ENCODE data around the gene MBD5. TPM values are rescaled to one million over a fixed set of nuclear protein-coding genes. Genes with fewer than 3 reads are reported as not detected.
A peak's percentile ranks its signal among the peaks of the same experiment; 100 is the strongest.

The MBD5 gene
- total RNA-seq, 1 donor from 2014 or later, result 43.1 TPM

DNA sequence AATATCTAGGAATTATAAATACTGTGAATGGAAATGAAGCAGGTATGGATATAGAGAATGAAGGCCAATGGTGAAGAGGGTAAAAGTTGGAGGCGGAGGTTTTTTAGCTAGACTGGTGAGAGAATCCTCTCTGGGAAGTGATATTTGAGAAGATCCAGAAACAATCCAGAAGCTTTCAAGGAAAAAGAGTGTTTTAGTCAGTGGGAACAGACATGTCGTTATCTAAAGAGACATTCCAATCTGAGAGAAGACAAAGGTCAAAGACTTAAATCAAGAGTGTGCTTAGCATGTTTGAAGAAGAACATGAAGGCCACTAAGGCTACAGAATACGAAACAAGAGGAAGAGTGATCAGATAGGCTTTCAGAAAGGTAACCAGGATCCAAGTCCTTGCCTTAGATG, 211.0 kb downstream of the MBD5 start:
- DNase-seq, result no peak

DNA sequence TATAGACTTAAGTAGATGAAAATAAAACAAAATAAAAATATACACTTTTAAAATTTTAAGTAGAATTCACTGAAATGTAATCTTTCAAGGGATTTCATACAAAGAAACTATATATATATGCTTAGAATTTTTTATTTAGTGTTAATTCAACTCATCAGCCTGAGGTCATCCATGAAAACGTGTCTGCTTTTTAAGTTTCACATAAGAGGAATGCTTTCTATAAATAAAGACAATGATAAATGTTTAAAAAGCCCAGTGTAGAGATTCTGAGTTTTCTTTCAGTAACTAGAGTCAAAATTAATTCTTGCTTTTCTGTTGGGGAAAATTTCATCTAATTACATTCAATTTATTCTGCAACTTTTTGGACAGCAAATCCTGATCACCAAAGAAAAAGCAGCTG, 213.3 kb downstream of the MBD5 start:
- no peak for DNase-seq

- peak; percentile 76 for DNase-seq
Observed at GRCh38 chr2:148237911-148238310, 217.0 kb downstream of the MBD5 start.

- DNase-seq, result peak; percentile 47
Observed at GRCh38 chr2:148238561-148238960, 217.7 kb downstream of the MBD5 start.

GRCh38 chr2:148240838-148241237, 219.9 kb downstream of the MBD5 start:
- DNase-seq, result no peak

DNA sequence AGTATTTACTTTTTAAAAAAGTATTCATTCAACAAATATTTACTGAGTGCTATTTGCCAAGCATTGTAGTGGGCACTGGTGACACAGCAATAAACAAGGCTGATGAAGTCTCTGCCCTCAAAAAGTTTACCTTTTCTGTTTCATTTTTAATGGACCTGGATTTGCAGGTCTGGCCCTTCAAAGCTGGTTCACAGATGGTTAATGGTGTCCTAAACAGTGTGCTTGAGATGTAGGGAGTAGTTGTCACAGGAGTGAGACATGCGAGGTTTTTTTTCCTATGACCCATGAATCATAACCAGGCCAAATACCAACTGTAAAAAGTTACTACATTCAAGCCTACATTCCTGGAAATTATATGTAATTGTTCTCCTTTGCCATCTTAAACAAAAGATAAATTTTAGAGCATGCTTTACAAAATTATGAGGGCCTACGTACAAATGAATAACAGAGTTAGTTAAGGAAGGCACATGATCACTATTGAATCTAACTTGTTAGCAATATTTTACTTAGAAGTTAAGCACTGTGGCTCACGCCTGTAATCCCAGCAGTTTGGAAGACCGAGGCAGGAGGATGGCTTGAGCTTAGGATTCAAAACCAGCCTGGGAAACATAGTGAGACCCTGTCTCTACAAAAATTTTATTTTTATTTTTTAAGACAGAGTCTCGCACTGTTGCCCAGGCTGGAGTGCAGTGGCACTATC, 223.9 kb downstream of the MBD5 start:
- DNase-seq, result no peak

GRCh38 chr2:148251993-148252392, 231.1 kb downstream of the MBD5 start:
- no peak for DNase-seq

DNA sequence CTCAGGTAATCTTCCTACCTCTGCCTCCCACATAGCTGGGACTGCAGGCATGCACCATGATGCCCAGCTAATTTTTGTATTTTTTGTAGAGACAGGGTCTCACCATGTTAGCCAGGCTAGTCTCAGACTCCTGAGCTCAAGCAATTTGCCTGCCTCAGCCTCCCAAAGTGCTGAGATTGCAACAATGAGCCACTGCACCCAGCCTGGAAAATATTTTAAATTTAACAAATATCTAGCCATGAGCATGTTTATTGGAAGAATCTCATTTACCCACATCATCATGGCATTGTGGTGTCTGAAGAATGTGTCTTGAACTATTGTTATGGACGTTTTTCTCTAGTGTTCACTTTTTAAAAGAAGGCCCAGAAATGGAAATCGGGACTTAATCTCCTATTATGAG, 231.8 kb downstream of the MBD5 start:
- no peak for DNase-seq

GRCh38 chr2:148253685-148254084, 232.8 kb downstream of the MBD5 start:
- DNase-seq, result no peak

GRCh38 chr2:148255929-148256328, 235.0 kb downstream of the MBD5 start:
- no peak for DNase-seq

GRCh38 chr2:148257276-148257675, 236.4 kb downstream of the MBD5 start:
- DNase-seq, result no peak

DNA sequence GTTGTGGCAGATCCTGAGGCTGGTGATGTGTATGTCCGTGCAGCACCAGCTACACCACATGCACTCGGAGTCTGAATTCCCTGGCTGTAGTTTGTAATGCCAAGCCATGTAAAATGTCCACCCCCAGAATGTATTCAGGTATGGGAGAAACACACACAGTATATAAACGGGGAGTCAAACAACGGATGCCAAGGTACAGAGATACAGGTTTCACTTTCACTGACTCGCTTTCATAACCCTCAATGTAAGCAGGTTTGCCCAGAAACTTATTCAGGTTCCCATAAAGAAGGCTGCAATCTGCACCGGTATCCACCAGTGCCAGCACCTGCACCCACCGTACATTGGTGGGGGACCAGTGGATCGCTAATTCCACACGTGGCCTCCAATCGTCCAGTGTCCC, 237.2 kb downstream of the MBD5 start:
- DNase-seq, result no peak

DNA sequence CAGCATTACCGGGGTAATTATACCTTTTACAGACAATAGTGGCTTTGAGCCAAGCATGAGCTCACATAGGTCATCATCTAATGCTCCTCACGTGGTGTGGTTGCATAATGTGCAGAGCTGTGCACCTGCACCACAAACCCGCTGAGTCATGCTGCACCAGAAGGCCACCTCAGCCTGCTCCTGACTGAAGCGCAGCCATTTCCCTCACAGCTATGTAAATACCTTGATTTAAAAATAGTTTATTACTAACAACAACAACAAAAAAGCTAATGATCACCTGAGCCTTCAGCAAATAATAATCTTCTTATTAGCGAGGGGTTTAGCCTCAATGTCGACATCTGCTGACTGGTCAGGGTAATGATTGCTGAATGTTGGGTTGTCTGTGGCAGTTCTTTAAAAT, 238.8 kb downstream of the MBD5 start:
- no peak for DNase-seq

DNA sequence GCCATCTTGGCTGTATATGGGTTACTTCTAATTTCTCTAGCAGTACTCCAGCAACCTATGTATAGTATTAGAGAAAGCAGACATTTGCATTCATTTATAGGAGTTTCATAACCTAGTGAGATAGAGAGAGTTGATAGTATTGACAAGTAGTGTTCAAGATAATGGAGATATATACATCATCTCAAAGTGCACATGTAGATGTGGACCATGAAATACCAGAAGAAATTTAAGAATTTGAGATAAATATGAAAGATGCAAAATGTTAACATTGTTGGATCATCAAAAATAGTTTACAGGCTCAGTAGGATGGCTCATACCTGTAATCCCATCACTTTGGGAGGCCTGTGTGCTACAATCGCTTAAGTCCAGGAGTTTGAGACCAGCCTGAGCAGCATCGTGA, 243.0 kb downstream of the MBD5 start:
- DNase-seq, result no peak

GRCh38 chr2:148273158-148273691, 252.3 kb downstream of the MBD5 start:
- no peak for DNase-seq

DNA sequence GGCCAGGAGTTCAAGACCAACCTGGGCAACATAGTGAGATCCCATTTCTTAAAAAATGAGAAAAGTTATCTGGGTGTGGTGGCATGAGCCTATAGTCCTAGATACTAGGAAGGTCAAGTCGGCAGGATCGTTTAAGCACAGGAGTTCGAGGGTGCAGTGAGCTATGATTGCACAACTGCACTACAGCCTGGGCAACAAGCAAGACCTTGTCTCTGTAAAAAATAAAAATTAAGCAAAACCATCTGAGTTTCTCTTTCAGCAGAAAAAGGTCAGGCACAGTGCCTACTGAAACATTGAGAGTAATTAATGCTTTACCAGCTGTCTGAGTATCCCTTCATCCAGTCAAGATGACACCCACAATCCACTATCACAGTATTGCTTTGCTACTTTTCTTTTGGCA, 258.3 kb downstream of the MBD5 start:
- DNase-seq, result no peak

GRCh38 chr2:148282201-148282600, 261.3 kb downstream of the MBD5 start:
- no peak for DNase-seq

DNA sequence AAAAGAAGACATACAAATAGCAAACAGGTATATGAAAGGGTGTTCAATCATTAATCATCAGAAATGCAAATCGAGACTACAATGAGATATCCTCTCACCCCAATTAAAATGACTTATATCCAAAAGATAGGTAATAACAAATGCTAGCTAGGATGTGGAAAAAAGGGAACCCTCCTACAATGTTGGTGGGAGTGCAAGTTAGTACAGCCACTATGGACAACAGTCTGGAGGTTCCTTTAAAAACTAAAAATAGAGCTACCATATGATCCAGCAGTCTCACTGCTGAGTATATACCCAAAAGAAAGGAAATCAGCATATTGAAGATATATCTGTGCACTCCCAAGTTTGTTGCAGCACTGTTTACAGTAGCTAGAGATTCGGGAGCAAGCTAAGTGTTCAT, 271.5 kb downstream of the MBD5 start:
- no peak for DNase-seq

- DNase-seq, result no peak
Observed at GRCh38 chr2:148298196-148298595, 277.3 kb downstream of the MBD5 start.

DNA sequence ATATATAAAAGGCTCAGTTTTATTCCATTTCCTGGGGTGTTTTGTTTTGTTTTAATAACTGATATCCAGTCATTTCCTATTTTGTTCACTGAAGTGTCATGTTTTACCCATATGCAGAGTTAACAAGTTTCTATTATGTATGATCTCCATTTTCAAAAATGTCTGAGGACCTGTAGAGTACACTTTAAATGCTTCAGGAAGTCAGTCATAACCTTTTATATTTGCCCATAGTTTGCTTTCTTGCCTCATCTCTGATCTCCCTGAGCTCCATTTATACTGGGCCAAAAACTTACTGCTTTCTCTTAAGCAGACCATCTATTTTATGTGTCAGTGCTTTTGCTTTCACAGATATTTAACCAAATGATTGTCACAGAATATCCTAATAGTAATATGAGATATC, 278.7 kb downstream of the MBD5 start:
- no peak for DNase-seq

DNA sequence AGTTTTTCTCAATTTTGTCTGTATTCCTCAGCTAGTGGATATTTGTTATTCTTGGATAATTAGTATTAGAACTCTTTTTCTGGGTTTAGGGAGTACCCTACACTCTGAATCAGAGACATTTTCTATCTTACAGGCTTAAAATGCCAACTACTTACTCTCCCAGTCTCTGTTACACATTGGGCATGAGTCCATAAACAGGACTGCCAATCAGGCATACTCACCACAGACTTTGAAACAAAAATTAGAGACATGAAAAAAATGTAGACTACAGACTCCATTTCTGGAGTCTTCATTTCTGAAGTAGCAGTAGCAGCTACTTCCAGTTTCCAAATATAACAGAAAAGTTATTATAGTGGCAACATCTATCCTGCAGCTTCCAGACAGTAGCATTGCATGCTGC, 279.7 kb downstream of the MBD5 start:
- DNase-seq, result no peak

GRCh38 chr2:148301362-148301761, 280.5 kb downstream of the MBD5 start:
- no peak for DNase-seq

DNA sequence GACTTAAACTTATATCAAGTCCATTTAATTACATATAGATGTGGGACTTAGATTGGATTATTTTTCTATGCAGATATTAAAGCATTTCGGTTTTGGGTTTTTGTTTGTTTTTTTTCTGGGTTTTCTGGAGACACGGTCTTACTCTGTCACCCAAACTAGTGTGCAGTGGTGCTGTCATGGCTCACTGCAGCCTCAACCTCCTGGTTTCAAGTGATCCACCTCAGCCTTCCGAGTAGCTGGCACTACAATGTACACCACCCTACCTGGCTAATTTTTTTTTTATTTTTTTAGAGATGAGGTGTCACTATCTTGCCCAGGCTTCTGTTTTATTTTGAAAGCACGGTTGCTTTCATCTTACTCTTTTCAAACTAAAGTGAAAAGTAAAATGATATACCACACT, 281.6 kb downstream of the MBD5 start:
- no peak for DNase-seq

GRCh38 chr2:148303161-148303560, 282.3 kb downstream of the MBD5 start:
- DNase-seq, result no peak

DNA sequence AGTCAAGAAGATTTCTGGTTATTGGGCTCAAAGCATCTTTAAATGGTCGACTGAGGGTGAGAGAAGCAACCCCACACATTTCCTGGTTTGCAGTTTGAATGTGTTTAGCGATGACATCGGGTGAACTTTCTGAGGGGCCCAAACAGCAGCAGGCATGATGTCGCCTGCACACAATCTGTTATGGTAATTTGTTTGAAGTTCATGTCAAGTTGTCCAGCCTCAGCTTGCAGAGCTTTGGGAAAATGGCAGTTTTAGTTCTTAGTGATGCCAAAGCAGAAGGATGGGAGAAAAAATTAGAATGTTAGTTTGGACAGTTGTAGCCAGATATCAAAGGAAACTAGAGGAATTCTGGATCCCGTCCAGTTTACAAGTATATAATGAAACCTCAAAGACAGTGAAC, 284.6 kb downstream of the MBD5 start:
- no peak for DNase-seq

Measured in skin of body (tissue), 2 donors.